ENCODE measurements around the gene NT5C1A. TPM values are rescaled to one million over a fixed set of nuclear protein-coding genes. Genes with fewer than 3 reads are reported as not detected.
A peak's percentile ranks its signal among the peaks of the same experiment; 100 is the strongest.

NT5C1A gene
- total RNA-seq, 1 donor, result not detected

- H4K20me1 ChIP-seq (ENCODE audit: insufficient read depth, low read length), result no peaks in the 10 kb centered on the region
- no peaks in the 10 kb centered on the region for H3K9me3 ChIP-seq (ENCODE audit: low read depth, low read length)
- no peaks in the 10 kb centered on the region for H3K36me3 ChIP-seq (ENCODE audit: insufficient read depth, low read length)
- no peak for DNase-seq (ENCODE audit: insufficient read length, low spot score, missing footprints)
- H3K4me1 ChIP-seq (ENCODE audit: insufficient read depth, low read length), result peaks cover 33% of the 10 kb centered on the region
- H3K4me2 ChIP-seq (ENCODE audit: insufficient read depth, low read length), result no peak overlapping the region
- H3K4me3 ChIP-seq (ENCODE audit: insufficient read depth, low read length), result no peak overlapping the region
- H3K27me3 ChIP-seq (ENCODE audit: insufficient read depth, low read length), result no peaks in the 10 kb centered on the region
- H3K27ac ChIP-seq (ENCODE audit: low read depth, low read length), result no peak overlapping the region
- TF ChIP-seq CTCF (IDR thresholded peaks at IDR 0.05; ENCODE audit: extremely low read depth, low read depth, low read length), result no peak
- H2AFZ ChIP-seq (ENCODE audit: low read length), result no peak overlapping the region
- H3K79me2 ChIP-seq (ENCODE audit: insufficient read depth, low read length), result no peaks in the 10 kb centered on the region
These were observed 22.2 kb downstream of the NT5C1A start for GRCh38 chr1:39649636-39650185.

- Histone ChIP-seq H3K27ac (ENCODE audit: low read depth, low read length) (no peak overlapping the region), H3K4me3 (ENCODE audit: insufficient read depth, low read length) (no peak overlapping the region), H3K36me3 (ENCODE audit: insufficient read depth, low read length) (no peaks in the 10 kb centered on the region), H3K9me3 (ENCODE audit: low read depth, low read length) (no peaks in the 10 kb centered on the region), H3K79me2 (ENCODE audit: insufficient read depth, low read length) (no peaks in the 10 kb centered on the region), H3K4me2 (ENCODE audit: insufficient read depth, low read length) (no peak overlapping the region), H3K27me3 (ENCODE audit: insufficient read depth, low read length) (no peaks in the 10 kb centered on the region), H2AFZ (ENCODE audit: low read length) (no peak overlapping the region), H3K4me1 (ENCODE audit: insufficient read depth, low read length) (peaks cover 32% of the 10 kb centered on the region), H4K20me1 (ENCODE audit: insufficient read depth, low read length) (no peaks in the 10 kb centered on the region)
- no peak for DNase-seq (ENCODE audit: insufficient read length, low spot score, missing footprints)
- no peak for TF ChIP-seq CTCF (IDR thresholded peaks at IDR 0.05; ENCODE audit: extremely low read depth, low read depth, low read length)
These were observed 23.4 kb downstream of the NT5C1A start for GRCh38 chr1:39648496-39648895.

- H3K27me3 ChIP-seq (ENCODE audit: insufficient read depth, low read length), result no peaks in the 10 kb centered on the region
- TF ChIP-seq CTCF (IDR thresholded peaks at IDR 0.05; ENCODE audit: extremely low read depth, low read depth, low read length), result no peak
- DNase-seq (ENCODE audit: insufficient read length, low spot score, missing footprints), result no peak
- H3K4me1 ChIP-seq (ENCODE audit: insufficient read depth, low read length), result peaks cover 32% of the 10 kb centered on the region
- H3K79me2 ChIP-seq (ENCODE audit: insufficient read depth, low read length), result no peaks in the 10 kb centered on the region
- H3K36me3 ChIP-seq (ENCODE audit: insufficient read depth, low read length), result no peaks in the 10 kb centered on the region
- H3K4me3 ChIP-seq (ENCODE audit: insufficient read depth, low read length), result no peak overlapping the region
- no peaks in the 10 kb centered on the region for H3K9me3 ChIP-seq (ENCODE audit: low read depth, low read length)
- no peak overlapping the region for H3K27ac ChIP-seq (ENCODE audit: low read depth, low read length)
- no peak overlapping the region for H2AFZ ChIP-seq (ENCODE audit: low read length)
- no peak overlapping the region for H3K4me2 ChIP-seq (ENCODE audit: insufficient read depth, low read length)
- no peaks in the 10 kb centered on the region for H4K20me1 ChIP-seq (ENCODE audit: insufficient read depth, low read length)
These were observed 24.7 kb downstream of the NT5C1A start for GRCh38 chr1:39647247-39647646.

GRCh38 chr1:39646232-39647081 lies 25.4 kb downstream of the NT5C1A start:
- H3K4me1 ChIP-seq (ENCODE audit: insufficient read depth, low read length), result peaks cover 31% of the 10 kb centered on the region
- no peak for TF ChIP-seq CTCF (IDR thresholded peaks at IDR 0.05; ENCODE audit: extremely low read depth, low read depth, low read length)
- H2AFZ ChIP-seq (ENCODE audit: low read length), result peak overlapping the region; percentile 5
- peak; percentile 92 for DNase-seq (ENCODE audit: insufficient read length, low spot score, missing footprints)
- H3K4me3 ChIP-seq (ENCODE audit: insufficient read depth, low read length), result no peak overlapping the region
- H3K79me2 ChIP-seq (ENCODE audit: insufficient read depth, low read length), result no peaks in the 10 kb centered on the region
- H3K36me3 ChIP-seq (ENCODE audit: insufficient read depth, low read length), result no peaks in the 10 kb centered on the region
- peak overlapping the region; percentile 55 for H3K27ac ChIP-seq (ENCODE audit: low read depth, low read length)
- H3K4me2 ChIP-seq (ENCODE audit: insufficient read depth, low read length), result no peak overlapping the region
- no peaks in the 10 kb centered on the region for H3K9me3 ChIP-seq (ENCODE audit: low read depth, low read length)
- H3K27me3 ChIP-seq (ENCODE audit: insufficient read depth, low read length), result no peaks in the 10 kb centered on the region
- H4K20me1 ChIP-seq (ENCODE audit: insufficient read depth, low read length), result no peaks in the 10 kb centered on the region

Data from osteoblast (primary cell).